Measurements from ENCODE around the gene KRT9.
A peak's percentile ranks its signal among the peaks of the same experiment; 100 is the strongest.
"Not testable (repeated sequence)": the region's sequence is repeated elsewhere in the genome, so short reads cannot be mapped to it uniquely, and the experiment has no call there.

KRT9 gene

DNA sequence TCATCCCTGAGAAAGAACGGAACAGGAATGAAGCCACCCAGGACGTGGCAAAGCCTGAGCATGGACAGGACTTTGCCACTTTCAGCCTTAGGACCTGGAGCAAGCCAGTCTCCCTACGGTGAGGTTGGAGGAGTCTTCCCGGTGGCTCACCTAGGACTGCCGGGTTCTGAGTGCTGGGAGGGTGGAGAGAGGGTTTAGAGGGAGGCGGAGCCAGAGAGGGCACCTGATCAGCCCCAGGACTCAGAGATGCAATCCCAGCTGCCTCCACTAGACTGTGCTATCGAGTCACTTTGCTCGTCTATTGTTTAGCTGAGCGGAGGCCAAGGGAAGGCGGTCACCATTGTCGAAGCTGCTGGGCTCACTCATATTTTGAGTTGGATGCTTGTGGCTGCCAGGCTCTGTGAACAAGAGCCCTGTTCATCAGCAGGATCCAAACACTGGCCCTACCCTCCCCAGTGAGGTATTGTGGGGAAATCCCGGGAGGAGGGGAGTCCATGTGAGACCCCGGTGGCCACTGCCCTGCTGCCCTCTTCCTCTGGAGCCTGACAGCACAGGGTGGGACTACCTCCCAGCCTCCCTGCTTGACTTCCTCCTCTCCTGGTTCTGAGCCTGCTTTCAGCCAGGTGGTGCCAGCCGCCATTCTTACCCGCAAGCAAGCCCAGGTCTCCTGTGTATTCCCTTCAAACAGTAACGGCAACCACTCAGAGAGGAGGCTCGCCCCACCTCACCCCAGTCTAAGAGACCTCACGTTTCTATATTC lies 7.8 kb upstream of the KRT9 start:
- peak; percentile 87 for ATAC-seq (replicated peaks)
- H3K4me1 Mint-ChIP-seq (ENCODE audit: low read depth in 2 of 2): peaks cover 0 to 3% of the 10 kb centered on the region in 2 donors
- peaks cover 60 to 97% of the 10 kb centered on the region in 2 donors for H3K27me3 Mint-ChIP-seq
- no peak overlapping the region for H3K4me3 Mint-ChIP-seq
- no peak overlapping the region for H3K27ac Mint-ChIP-seq
- DNase-seq: peak; percentile 49 to 53 (median 50)
- H3K9me3 Mint-ChIP-seq: no peaks in the 10 kb centered on the region
- no peaks in the 10 kb centered on the region for H3K36me3 Mint-ChIP-seq (ENCODE audit: insufficient read depth)

DNA sequence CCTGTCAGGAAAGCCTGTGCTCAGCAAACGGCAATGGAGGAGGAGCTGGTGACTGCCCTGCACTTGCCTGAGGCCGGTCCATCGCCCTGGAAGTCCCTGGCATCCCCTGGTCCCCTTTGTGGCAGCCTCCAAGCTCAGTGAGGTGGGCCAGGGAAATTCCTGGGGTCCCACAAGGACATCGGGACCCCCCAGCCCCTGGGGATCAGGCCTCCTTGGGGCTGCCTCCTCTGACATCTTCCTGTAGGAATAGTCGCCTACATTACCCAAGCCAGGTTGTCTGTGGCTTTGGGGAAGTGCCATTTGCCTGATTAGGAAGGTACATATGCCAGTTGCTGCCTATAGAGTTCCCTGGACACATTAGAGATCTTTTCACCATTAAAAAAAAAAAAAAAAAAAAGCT lies 7.1 kb upstream of the KRT9 start:
- H3K4me3 Mint-ChIP-seq: no peak overlapping the region

DNA sequence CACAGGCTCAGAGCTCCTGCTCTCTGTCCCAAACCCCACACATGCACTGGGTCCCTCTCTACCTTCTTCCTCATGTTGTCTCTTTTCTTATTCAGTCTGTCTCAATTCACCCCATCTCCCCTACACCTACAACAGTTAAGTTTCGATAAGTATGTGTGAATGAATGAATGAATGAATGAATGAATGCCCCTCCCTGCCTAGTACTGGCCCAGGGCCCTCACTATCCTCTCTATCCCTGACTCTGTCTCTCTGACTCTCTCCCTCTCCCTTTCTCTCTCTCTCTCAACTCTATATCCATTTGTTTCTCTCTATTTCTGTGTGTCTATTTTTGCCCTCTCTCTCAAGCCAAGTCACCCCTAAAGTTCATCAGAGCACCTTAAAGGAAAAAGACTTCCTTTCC lies 6.7 kb upstream of the KRT9 start:
- Mint-ChIP-seq H3K27ac (no peak overlapping the region), H3K27me3 (peaks cover 54 to 95% of the 10 kb centered on the region in 2 donors), H3K9me3 (no peaks in the 10 kb centered on the region), H3K36me3 (ENCODE audit: insufficient read depth) (no peaks in the 10 kb centered on the region), H3K4me1 (ENCODE audit: low read depth in 2 of 2) (peaks cover 0 to 3% of the 10 kb centered on the region in 2 donors), H3K4me3 (no peak overlapping the region)
- ATAC-seq (replicated peaks): no peak
- no peak for DNase-seq

More for the DNA sequence above, 7.1 kb upstream of the KRT9 start:
- ATAC-seq (replicated peaks): no peak
- Mint-ChIP-seq H3K27ac (no peak overlapping the region), H3K9me3 (no peaks in the 10 kb centered on the region), H3K36me3 (ENCODE audit: insufficient read depth) (no peaks in the 10 kb centered on the region), H3K4me1 (ENCODE audit: low read depth in 2 of 2) (peaks cover 0 to 3% of the 10 kb centered on the region in 2 donors), H3K27me3 (peaks cover 55 to 95% of the 10 kb centered on the region in 2 donors)
- DNase-seq: no peak

DNA sequence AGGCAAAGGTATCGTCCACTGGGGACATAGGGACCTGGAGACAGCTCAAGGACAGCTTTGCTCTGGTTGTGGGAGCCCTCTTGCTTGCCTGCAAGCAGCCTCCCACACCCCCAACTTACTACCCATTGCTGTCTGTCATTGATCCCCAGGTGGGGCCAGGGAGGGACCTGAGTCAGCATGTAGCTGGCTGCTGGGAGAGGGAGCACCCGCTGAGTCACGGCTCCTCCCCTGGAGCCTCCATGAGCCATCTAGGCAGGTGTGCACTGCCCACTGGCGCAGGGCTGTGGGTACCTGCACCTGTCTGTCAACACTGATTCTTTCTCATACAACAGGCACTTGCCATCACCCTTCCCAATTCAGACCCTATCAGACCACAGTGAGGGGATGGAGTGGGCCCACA lies 4.9 kb upstream of the KRT9 start:
- not testable (repeated sequence) for H3K4me3 Mint-ChIP-seq; DNase-seq; H3K4me1 Mint-ChIP-seq (ENCODE audit: low read depth in 2 of 2); H3K27ac Mint-ChIP-seq; H3K9me3 Mint-ChIP-seq; ATAC-seq (replicated peaks); H3K36me3 Mint-ChIP-seq (ENCODE audit: insufficient read depth)
- peaks cover 45 to 95% of the 10 kb centered on the region in 2 donors for H3K27me3 Mint-ChIP-seq

DNA sequence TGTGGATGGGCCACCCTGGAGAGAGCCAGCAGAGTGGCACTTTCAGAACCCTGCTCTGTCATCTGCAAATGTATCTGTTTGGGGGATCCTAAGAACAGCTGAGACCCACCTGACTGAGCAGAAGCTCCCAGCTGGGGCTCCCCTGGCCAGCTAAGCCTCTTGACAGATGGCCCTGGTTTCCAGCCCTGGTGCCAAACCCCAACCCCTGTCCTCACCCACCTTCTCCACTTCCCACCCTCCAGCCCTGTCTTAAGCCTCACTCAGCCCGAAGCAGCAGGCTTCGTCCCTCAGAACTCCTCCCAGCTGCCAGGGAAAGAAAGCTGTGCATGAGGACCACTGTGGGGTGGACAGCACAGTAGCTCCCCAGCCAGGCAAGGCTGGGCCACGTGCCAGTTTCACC lies 3.5 kb upstream of the KRT9 start:
- Mint-ChIP-seq H3K9me3 (no peaks in the 10 kb centered on the region), H3K36me3 (ENCODE audit: insufficient read depth) (no peaks in the 10 kb centered on the region), H3K4me1 (ENCODE audit: low read depth in 2 of 2) (peaks cover 0 to 3% of the 10 kb centered on the region in 2 donors), H3K4me3 (no peak overlapping the region), H3K27ac (no peak overlapping the region), H3K27me3 (peaks cover 46 to 93% of the 10 kb centered on the region in 2 donors)
- ATAC-seq (replicated peaks): no peak
- no peak for DNase-seq

DNA sequence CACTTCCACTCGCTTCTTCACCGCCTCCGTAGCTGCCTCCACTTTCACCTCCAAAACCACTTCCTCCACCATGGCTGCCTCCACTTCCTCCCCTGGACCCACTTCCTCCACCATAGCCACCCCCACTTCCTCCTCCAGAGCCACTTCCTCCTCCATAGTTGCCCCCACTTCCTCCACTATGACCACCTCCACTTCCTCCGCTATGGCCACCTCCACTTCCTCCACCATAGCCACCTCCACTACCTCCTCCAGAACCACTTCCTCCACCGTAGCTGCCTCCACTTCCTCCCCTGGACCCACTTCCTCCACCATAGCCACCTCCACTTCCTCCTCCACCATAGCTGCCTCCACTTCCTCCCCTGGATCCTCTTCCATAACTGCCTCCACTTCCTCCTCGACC lies 4.5 kb downstream of the KRT9 start:
- peaks cover 11 to 20% of the 10 kb centered on the region in 2 donors for H3K4me1 Mint-ChIP-seq (ENCODE audit: low read depth in 2 of 2)
- peak overlapping the region; percentile 50 to 88 for H3K27ac Mint-ChIP-seq
- peak; percentile 32 for ATAC-seq (replicated peaks)
- H3K36me3 Mint-ChIP-seq (ENCODE audit: insufficient read depth): no peaks in the 10 kb centered on the region
- DNase-seq: peak in 1 of 3 experiments; percentile 6
- H3K4me3 Mint-ChIP-seq: no peak overlapping the region
- H3K9me3 Mint-ChIP-seq: peaks cover 6 to 11% of the 10 kb centered on the region in 2 donors
- H3K27me3 Mint-ChIP-seq: peaks cover 20 to 38% of the 10 kb centered on the region in 2 donors

DNA sequence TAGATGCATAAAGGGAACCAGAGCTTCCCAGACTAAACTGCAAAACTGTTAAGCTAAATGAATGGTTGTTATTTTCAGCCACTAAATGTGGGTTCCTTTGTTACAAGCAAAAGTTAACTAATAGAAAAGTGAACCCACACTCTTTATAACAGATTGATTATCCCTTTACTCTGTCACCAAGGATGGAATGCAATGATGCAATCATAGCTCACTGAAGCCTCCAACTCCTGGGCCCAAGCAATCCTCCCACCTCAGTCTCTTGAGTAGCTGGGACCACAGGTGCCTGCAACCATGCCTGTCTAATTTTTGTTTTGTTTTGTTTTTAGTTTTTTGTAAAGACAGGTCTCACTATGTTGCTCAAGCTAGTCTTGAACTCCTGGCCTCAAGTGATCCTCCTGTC lies 6.5 kb downstream of the KRT9 start:
- Mint-ChIP-seq H3K4me3 (no peak overlapping the region), H3K27me3 (peaks cover 31 to 38% of the 10 kb centered on the region in 2 donors), H3K4me1 (ENCODE audit: low read depth in 2 of 2) (peaks cover 11 to 20% of the 10 kb centered on the region in 2 donors), H3K36me3 (ENCODE audit: insufficient read depth) (no peaks in the 10 kb centered on the region), H3K9me3 (peaks cover 6 to 11% of the 10 kb centered on the region in 2 donors), H3K27ac (no peak overlapping the region)
- DNase-seq (no peak), ATAC-seq (replicated peaks) (no peak)

DNA sequence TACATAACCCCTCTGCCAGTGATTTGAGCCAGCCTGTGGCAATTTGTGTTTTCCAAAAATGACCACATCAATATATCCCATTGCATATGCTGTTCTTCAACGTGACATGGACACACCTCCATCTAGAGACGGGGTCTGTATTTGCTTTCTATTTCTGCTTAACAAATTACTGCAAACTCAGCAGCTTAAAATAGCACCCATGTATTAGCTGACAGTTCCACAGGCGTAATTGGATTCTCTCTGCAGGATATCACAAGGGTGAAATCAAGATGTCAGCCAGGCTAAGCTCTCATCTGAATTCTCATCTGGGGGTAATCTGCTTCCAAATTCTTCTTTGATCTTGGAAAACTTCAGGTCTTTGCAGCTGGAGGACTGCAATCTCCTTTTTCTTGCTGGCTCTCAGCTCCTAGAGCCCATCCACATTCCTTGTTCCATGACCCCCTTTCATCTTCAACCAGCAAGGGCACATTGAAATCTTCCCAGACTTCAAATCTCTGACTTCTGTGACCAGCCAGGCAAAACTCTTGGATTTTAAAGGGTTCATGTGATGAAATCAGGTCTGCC lies 8.2 kb downstream of the KRT9 start:
- H3K9me3 Mint-ChIP-seq: peaks cover 6 to 11% of the 10 kb centered on the region in 2 donors
- H3K36me3 Mint-ChIP-seq (ENCODE audit: insufficient read depth): no peaks in the 10 kb centered on the region
- DNase-seq (no peak), ATAC-seq (replicated peaks) (no peak)
- H3K4me3 Mint-ChIP-seq: no peak overlapping the region
- no peak overlapping the region for H3K27ac Mint-ChIP-seq
- peaks cover 7 to 20% of the 10 kb centered on the region in 2 donors for H3K4me1 Mint-ChIP-seq (ENCODE audit: low read depth in 2 of 2)
- H3K27me3 Mint-ChIP-seq: peaks cover 42 to 54% of the 10 kb centered on the region in 2 donors

DNA sequence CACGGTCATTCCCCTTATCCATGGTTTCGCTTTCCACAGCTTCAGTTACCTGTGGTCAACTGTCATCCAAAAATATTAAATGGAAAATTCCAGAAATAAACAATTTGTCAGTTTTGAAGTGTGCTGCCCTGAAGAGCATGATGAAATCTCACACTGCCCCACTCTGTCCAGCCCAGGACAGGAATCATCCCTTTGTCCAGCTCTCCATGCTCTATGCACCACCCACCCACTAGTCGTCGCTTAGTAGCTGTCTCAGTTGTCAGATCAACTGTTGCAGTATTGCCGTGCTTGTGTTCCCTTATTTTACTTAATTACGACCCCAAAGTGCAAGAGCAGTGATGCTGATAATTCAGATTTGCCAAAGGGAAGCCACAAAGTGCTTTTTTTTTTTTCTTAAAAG lies 10.3 kb downstream of the KRT9 start:
- no peak for DNase-seq
- H3K9me3 Mint-ChIP-seq: no peaks in the 10 kb centered on the region
- H3K27me3 Mint-ChIP-seq: peaks cover 64 to 75% of the 10 kb centered on the region in 2 donors
- no peak overlapping the region for H3K27ac Mint-ChIP-seq
- H3K36me3 Mint-ChIP-seq (ENCODE audit: insufficient read depth): no peaks in the 10 kb centered on the region
- no peak for ATAC-seq (replicated peaks)
- H3K4me1 Mint-ChIP-seq (ENCODE audit: low read depth in 2 of 2): peaks cover 0 to 3% of the 10 kb centered on the region in 2 donors
- no peak overlapping the region for H3K4me3 Mint-ChIP-seq

DNA sequence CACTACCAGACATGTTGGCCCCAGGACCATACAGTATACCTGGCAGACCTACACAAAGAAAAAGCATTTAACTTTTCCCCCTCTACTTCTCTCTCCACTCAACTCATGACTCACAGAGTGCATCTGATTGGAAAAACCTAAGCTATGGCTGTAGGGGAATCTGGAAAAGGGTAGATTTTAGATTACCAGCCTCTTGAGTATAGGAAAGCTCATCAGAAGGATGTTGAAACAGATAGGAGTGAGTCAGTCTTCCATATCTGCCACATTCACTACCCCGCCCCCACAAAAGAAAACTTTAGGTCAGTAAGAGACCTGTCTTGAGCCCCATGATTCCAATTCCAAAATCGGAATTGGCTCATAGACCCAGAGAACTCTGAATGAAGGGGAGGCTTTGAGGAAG lies 12.3 kb downstream of the KRT9 start:
- no peaks in the 10 kb centered on the region for H3K4me1 Mint-ChIP-seq (ENCODE audit: low read depth in 2 of 2)
- no peak overlapping the region for H3K27ac Mint-ChIP-seq
- no peaks in the 10 kb centered on the region for H3K36me3 Mint-ChIP-seq (ENCODE audit: insufficient read depth)
- H3K9me3 Mint-ChIP-seq: no peaks in the 10 kb centered on the region
- H3K4me3 Mint-ChIP-seq: no peak overlapping the region
- H3K27me3 Mint-ChIP-seq: peaks cover 74 to 93% of the 10 kb centered on the region in 2 donors
- no peak for ATAC-seq (replicated peaks)
- no peak for DNase-seq

DNA sequence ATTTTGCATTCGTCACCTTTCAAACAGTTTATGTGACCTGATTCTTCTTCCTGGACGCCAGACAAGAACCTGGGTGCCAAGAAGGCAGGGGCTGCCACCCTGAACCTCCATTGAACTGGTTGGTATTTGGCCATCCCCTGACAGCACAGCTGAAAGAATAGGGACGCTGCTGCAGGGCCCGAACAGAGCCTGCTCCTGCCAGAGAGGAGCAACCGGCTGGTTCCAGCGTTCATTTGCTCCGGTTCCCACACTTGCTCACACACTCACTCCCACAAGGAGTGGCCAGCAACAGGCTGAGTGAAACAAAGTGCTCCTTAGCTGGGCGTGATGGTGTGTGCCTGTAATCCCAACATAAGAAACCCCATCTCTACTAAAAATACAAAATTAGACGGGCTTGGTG lies 14.9 kb downstream of the KRT9 start:
- Mint-ChIP-seq H3K4me1 (ENCODE audit: low read depth in 2 of 2) (no peaks in the 10 kb centered on the region), H3K9me3 (no peaks in the 10 kb centered on the region), H3K4me3 (no peak overlapping the region), H3K27me3 (peaks cover 80 to 95% of the 10 kb centered on the region in 2 donors), H3K36me3 (ENCODE audit: insufficient read depth) (no peaks in the 10 kb centered on the region), H3K27ac (no peak overlapping the region)
- DNase-seq: no peak
- ATAC-seq (replicated peaks): no peak

DNA sequence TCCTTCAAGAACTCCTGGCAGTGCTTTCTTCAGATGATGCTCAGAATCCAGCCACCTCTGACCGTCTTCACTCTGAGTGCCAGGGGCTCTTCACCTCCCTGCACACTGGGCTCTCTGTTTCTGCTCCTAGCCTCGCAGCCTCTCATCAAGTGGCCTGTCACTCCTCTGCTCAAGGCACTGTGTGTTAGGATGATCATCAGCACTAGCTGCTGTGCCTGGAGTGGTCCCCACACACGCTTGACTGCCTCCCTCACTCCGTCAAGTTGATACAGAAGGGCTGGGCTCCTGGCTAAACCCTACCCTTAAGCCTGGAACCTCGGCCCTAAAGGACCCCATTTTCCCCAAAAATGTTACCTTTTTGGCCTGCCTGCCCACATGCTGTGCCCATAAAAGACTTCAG lies 15.6 kb downstream of the KRT9 start:
- ATAC-seq (replicated peaks) (no peak), DNase-seq (no peak)
- H3K4me1 Mint-ChIP-seq (ENCODE audit: low read depth in 2 of 2): no peaks in the 10 kb centered on the region
- no peaks in the 10 kb centered on the region for H3K9me3 Mint-ChIP-seq
- no peak overlapping the region for H3K27ac Mint-ChIP-seq
- peaks cover 78 to 96% of the 10 kb centered on the region in 2 donors for H3K27me3 Mint-ChIP-seq
- no peak overlapping the region for H3K4me3 Mint-ChIP-seq
- no peaks in the 10 kb centered on the region for H3K36me3 Mint-ChIP-seq (ENCODE audit: insufficient read depth)

DNA sequence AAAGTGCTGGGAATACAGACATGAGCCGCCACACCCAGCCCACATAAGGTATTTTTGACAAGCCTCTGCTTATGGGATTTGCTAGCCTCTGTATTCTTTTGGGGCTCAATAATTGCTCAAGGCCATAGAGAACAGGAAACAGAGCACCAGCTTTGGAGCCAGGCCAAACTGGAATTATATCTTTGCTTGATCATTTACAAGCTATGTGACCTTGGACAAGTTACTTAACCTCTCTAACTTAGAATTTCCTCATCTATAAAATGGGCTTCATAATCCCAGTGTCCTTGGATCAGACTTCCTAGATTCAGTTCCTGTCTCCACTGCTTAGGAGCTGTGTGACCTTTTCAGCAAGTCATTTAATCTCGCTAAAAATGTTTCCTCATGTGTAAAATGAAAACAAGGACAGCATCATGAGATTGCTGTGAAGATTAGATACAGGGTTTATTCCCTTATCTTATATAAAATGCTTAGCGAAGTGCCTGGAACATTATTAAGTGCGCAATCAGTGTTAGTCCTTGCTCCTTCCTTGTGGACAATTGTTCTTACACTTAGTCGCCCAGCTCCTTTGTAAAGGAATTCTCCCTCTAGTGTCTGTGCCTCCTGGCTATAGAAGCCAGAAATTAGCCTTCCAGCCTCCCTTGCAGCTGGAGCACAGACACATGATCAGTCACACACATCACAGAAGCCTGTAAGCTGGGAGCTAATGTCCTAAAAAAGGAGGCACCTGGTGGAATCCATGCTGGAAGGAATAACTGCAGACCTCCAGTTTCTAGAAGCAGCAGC lies 16.6 kb downstream of the KRT9 start:
- H3K27ac Mint-ChIP-seq: no peak overlapping the region
- H3K36me3 Mint-ChIP-seq (ENCODE audit: insufficient read depth): no peaks in the 10 kb centered on the region
- H3K4me1 Mint-ChIP-seq (ENCODE audit: low read depth in 2 of 2): no peaks in the 10 kb centered on the region
- peaks cover 73 to 88% of the 10 kb centered on the region in 2 donors for H3K27me3 Mint-ChIP-seq
- no peaks in the 10 kb centered on the region for H3K9me3 Mint-ChIP-seq
- no peak overlapping the region for H3K4me3 Mint-ChIP-seq
- DNase-seq (no peak), ATAC-seq (replicated peaks) (no peak)
